PFSK-1 (cell line): ENCODE measurements around the gene TIMM8A.

Experiments used
- POLR2AphosphoS5 ChIP-seq: IDR thresholded peaks from 2 replicates; pipeline ENCODE4 v1.6.1; 2012; ENCODE audit warnings: low read depth, mild to moderate bottlenecking, control low read depth, low read length, moderate library complexity
- SIN3A ChIP-seq: IDR thresholded peaks from 2 replicates; pipeline ENCODE4 v1.6.1; 2012; ENCODE audit warnings: mild to moderate bottlenecking, low read length, moderate library complexity, borderline replicate concordance; ENCODE audit not compliant: insufficient read depth
- TAF1 ChIP-seq: IDR thresholded peaks from 2 replicates; pipeline ENCODE4 v1.6.1; 2012; ENCODE audit warnings: low read length, control low read depth, borderline replicate concordance; ENCODE audit not compliant: insufficient read depth
- TF ChIP-seq, protein P1 (sequence below), 2 experiments: IDR thresholded peaks; 2 replicates each; pipeline versions ENCODE4 v1.6.1 to v1.8.0; 2011 to 2012; ENCODE audit warnings: low read depth in 2 of 2, low read length in 2 of 2, control low read depth in 1 of 2, inconsistent platforms in 1 of 2, mild to moderate bottlenecking in 1 of 2, moderate library complexity in 1 of 2; ENCODE audit not compliant: insufficient read depth in 1 of 2

- TF ChIP-seq, protein P1, sequence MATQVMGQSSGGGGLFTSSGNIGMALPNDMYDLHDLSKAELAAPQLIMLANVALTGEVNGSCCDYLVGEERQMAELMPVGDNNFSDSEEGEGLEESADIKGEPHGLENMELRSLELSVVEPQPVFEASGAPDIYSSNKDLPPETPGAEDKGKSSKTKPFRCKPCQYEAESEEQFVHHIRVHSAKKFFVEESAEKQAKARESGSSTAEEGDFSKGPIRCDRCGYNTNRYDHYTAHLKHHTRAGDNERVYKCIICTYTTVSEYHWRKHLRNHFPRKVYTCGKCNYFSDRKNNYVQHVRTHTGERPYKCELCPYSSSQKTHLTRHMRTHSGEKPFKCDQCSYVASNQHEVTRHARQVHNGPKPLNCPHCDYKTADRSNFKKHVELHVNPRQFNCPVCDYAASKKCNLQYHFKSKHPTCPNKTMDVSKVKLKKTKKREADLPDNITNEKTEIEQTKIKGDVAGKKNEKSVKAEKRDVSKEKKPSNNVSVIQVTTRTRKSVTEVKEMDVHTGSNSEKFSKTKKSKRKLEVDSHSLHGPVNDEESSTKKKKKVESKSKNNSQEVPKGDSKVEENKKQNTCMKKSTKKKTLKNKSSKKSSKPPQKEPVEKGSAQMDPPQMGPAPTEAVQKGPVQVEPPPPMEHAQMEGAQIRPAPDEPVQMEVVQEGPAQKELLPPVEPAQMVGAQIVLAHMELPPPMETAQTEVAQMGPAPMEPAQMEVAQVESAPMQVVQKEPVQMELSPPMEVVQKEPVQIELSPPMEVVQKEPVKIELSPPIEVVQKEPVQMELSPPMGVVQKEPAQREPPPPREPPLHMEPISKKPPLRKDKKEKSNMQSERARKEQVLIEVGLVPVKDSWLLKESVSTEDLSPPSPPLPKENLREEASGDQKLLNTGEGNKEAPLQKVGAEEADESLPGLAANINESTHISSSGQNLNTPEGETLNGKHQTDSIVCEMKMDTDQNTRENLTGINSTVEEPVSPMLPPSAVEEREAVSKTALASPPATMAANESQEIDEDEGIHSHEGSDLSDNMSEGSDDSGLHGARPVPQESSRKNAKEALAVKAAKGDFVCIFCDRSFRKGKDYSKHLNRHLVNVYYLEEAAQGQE (IDR thresholded peaks at IDR 0.05; ENCODE audit: insufficient read depth in 1 of 2, low read depth in 2 of 2, low read length in 2 of 2), result no peak
- TF ChIP-seq SIN3A (no peak), TAF1 (no peak), POLR2AphosphoS5 (no peak)
Observed at GRCh38 chrX:101383679-101384205, 35.2 kb upstream of the TIMM8A start.
